Esophagus mucosa (tissue), 1 donor: ENCODE results near the gene PAGR1. TPM values are rescaled to one million over a fixed set of nuclear protein-coding genes. Genes with fewer than 3 reads are reported as not detected.
"Not testable (repeated sequence)": the region's sequence is repeated elsewhere in the genome, so short reads cannot be mapped to it uniquely, and the experiment has no call there.

ENCODE experiments used
- ATAC-seq: fragments of 200-7000 bp; cut with Tn5 transposase; one replicate; pipeline ENCODE4 v1.9.1; 2020
- total RNA-seq: library from RNA; stranded (reverse); gene quantifications from one replicate; pipeline ENCODE4 v1.2.4, GENCODE V29; 2023
- donor health status: DM: yes; HTN: yes; CAD: no.

The PAGR1 gene
- total RNA-seq, result 13.4 TPM

DNA sequence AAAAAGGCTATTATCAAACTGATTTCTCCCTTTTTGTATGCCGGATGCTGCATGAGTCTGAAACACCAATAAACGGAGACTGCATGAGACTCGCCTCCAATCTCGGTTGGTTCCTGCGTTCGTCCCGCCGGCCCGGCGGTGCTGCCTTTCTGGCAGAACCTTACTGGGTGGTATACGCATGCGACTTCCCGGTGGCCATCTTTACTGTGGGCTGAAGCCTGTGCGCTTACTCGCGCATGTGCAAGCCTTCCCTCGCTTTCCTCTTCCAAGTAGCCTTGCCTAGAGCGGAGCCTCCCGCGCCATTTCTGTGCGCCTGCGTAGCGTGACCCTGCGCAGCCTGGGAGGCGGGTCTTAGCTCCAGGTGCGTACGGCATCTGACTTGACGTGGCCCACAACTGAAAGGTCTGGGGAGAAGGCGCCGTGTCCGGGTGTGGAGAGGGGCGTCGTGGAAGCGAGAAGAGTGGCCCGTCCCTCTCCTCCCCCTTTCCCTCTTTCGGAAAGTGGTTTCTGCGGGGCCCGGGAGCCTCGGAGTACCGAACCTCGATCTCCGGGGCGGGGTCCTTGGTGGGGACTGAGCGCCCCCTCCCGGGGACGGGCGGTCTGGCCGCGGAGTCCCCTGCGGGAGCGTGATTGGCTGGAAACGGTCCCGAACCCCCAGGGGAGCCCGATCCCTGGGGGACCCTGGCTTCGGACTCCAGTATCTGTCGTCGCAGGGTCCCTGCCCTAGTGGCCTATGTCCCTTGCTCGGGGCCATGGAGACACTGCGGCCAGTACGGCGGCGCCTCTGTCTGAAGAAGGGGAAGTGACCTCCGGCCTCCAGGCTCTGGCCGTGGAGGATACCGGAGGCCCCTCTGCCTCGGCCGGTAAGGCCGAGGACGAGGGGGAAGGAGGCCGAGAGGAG is at the start of gene PAGR1:
Gene PAGR1, plus strand, starts transcription at position 360 of the 901 bp plus-strand sequence. Its CDS starts 374 bp downstream, at position 734.
- peak; percentile 85 for ATAC-seq

GRCh38 chr16:29766571-29766970 is 49.4 kb upstream of the PAGR1 start:
- ATAC-seq, result no peak

- no peak for ATAC-seq
These were observed 48.9 kb upstream of the PAGR1 start for GRCh38 chr16:29767062-29767461.

- ATAC-seq, result no peak
These were observed 46.4 kb upstream of the PAGR1 start for GRCh38 chr16:29769507-29769906.

DNA sequence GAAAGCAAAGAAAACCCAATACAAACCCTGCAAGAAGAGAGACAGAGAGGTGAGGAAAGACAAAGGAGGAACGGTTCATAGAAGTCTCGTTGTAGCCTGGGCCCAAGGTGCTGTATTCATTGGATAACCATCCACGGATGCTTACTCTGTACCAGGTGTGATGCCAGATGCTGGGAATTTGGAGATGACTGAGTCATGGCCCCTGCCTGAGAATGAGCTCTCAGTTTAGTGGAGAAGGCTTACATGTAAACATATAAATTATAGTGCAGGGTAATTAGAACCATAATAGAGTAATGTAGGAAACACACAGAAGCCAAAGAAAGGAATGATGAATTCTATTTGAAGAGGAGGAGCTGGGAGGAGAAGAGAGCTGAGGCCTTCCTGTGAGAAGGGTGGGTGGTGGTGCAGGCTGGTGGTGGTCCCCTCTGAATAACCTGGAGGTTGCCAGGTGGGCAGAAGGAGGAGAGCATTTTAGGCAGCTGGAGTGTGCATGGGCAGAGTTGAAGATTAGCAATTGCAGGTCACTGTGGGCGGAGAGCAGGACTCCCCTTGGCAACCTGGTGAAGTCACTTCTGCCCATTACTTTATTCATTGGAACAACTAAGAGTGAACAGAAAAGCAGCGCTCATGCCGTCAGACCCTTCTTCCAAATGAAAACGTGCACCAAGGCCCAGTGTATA is 45.6 kb upstream of the PAGR1 start:
- ATAC-seq, result no peak

DNA sequence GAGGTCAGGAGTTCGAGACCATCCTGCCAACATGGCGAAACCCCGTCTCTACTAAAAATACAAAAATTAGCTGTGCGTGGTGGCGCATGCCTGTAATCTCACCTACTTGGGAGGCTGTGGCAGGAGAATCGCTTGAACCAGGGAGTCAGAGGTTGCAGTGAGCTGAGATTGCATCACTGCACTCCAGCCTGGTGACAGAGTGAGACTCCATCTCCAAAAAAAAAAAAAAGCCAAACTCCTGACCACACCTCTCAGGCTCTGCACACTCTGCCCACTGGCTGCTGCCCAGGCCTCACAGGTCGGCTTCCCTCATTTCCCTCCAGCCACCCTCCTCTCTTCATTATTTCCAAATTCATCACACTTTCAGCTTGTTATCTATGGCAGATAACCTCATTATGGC is 43.6 kb upstream of the PAGR1 start:
- ATAC-seq, result not testable (repeated sequence)

DNA sequence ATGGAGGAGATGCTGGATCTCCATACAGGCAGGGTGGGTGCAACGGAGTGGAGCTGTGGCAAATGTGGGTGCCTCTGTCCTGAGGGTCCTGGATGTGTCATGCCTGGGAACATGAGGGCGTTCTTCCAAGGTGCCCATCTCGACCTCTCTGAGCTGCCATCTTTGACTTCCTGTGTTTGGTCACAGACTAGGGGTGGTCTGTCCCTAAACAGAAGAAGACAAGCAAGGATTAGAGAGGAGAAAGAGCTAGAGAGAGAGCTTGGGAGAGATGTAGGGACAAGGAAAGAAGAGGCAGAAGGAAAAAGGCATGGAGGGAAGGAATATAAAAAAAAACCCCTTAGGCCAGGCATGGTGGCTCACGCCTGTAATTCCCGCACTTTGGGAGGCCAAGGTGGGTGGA is 41.2 kb upstream of the PAGR1 start:
- ATAC-seq, result no peak

GRCh38 chr16:29775742-29776408 is 40.1 kb upstream of the PAGR1 start:
- ATAC-seq, result no peak

GRCh38 chr16:29777576-29778350 is 38.2 kb upstream of the PAGR1 start, which contains the start of gene ZG16:
Gene ZG16 (plus strand): TSS chr16:29778256. CDS start chr16:29779267, 1,011 bp downstream.
- peak; percentile 15 for ATAC-seq

DNA sequence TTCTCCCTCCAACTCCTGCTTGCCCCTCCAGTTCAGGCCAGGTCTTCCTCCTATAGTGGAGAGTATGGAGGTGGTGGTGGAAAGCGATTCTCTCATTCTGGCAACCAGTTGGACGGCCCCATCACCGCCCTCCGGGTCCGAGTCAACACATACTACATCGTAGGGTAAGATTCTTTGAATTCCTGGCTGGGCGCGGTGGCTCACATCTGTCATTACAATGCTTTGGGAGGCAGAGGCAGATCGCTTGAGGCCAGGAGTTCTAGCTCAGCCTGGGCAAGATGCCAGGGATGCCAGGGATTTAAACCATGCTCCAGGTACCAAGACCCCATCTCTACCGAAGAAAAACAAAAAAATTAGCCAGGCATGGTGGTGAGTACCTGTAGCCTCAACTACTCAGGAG is 36.5 kb upstream of the PAGR1 start:
- no peak for ATAC-seq

GRCh38 chr16:29783094-29783953 is 32.6 kb upstream of the PAGR1 start:
- ATAC-seq, result not testable (repeated sequence)

GRCh38 chr16:29784157-29784556 is 31.8 kb upstream of the PAGR1 start:
- no peak for ATAC-seq

DNA sequence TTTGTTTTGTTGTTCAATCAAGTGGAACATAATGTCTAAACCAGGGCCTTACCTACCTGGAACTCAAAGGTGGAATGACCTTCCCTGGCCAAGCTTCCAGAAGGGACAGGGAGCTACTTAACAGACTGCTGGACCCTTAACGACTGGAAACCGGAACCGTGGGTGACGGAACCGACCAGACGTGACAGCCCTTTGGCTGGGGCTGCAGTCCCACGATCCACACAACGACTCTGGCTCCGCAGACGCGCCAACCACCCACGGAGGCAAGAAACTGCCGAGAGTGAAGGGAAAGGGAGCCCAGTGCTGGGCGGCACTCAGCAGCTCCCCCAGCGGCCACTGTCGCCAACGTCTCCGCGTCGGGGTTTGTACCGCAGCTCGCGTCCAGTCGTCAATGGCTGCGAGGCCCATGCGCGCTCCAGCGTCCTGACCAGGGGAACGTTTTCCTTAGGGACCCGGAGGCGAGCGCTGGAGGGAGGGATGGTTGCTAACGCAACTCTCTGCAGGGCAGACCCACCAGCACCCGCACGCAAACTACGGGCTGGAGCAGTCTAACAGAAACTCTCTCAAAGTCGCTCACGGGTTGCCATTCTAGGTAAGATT is 31.0 kb upstream of the PAGR1 start:
- ATAC-seq, result peak; percentile 76

DNA sequence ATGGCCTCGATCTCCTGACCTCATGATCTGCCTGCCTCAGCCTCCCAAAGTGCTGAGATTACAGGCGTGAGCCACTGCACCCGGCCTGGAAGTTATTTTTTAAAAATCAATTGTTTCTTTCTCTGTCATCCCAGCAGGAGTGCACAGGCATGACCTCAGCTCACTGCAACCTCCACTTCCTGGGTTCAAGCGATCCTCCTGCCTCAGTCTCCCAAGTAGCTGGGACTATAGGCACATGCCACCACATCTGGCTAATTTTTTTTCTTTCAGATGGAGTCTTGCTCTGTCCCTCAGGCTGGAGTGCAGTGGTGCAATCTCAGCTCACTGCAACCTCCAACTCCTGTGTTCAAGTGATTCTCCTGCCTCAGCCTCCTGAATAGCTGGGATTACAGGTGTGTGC is 28.8 kb upstream of the PAGR1 start:
- ATAC-seq, result not testable (repeated sequence)

- peak; percentile 9 for ATAC-seq
These were observed 26.2 kb upstream of the PAGR1 start for GRCh38 chr16:29789775-29790182.

- ATAC-seq, result peak; percentile 98
These were observed 25.6 kb upstream of the PAGR1 start, which contains the start of gene KIF22 for GRCh38 chr16:29790183-29790948. Gene KIF22 (plus strand): TSS chr16:29790751. CDS start chr16:29790760, 9 bp downstream.

- peak; percentile 3 for ATAC-seq
These were observed 24.8 kb upstream of the PAGR1 start for GRCh38 chr16:29790949-29791844.
